ENCODE measurements around the gene KPNA4. TPM values are rescaled to one million over a fixed set of nuclear protein-coding genes. Genes with fewer than 3 reads are reported as not detected.

KPNA4 gene
- total and polyA plus RNA-seq, 2 donors (not counting 3 experiments of a cell fraction or from before 2014, with no cell fraction given) = 12.2 to 70.1 TPM

DNA sequence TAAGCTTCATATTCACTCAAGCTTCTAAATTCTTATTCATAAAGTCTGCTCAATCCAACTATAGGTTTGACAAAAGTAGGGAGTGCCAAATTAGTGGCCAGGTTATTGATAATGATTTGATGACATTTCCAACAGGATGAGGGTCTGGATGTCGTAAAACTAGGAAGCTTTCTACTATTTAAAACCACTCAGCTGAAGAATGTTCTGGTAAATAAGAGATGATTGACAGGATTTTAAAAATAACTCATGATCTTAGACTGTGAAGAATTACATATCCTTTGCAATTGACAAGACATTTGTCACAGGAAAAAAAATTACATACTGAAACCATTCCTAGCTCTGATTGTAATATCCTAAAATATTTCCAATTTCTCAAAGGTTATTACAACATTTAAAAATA lies 100.4 kb downstream of the KPNA4 start:
- H3K4me3 ChIP-seq (replicated peaks in 1 of 3; ENCODE audit: insufficient read depth in 1 of 3, low read depth in 1 of 3, low read length in 3 of 3) = no peak overlapping the region
- POLR2A ChIA-PET = no interaction called here
- no peak overlapping the region for H2AFZ ChIP-seq (ENCODE audit: low read depth, low read length)

DNA sequence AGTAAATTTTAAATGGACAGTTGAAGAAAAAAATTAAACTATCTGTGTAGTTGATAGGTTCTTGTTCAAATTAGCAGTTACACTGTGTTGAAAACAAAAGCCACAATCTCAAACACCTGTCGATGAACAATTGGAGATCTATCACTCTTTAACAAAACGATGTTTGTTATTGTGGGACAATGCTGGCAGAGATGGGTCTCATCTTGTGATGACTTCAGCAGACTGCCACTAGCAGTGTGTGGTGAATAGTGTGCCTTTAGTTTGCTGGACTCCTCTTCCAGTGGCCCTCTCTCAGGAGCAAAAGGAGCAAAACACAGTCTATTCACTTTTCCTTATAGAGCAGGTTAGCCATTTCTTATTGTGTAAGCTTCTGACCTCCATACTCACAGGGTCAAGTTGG lies 101.0 kb downstream of the KPNA4 start:
- H2AFZ ChIP-seq (ENCODE audit: low read depth, low read length) = no peak overlapping the region
- dilution Hi-C loops (cut with MboI; ENCODE audit: extremely low pct_ligation_motif_present, low sequenced_read_pairs) (no loop called here), intact Hi-C loops (cut with micrococcal nuclease) (no loop called here)
- BruUV-seq (replicated peaks) = no TSS peak
- H3K79me2 ChIP-seq (ENCODE audit: control insufficient read depth, insufficient read depth, low read length) = no peaks in the 10 kb centered on the region
- H3K4me1 ChIP-seq (ENCODE audit: control insufficient read depth, extremely low read depth, insufficient read depth, low read length) = no peaks in the 10 kb centered on the region
- POLR2A ChIA-PET = no interaction called here
- no peak overlapping the region for H3K9ac ChIP-seq (replicated peaks; ENCODE audit: extremely low read depth, insufficient read depth, low read length)
- CTCF ChIA-PET = interaction anchor here (1.0 to 1.2 kb wide), 2 partner anchors 9 to 13 kb away, joined by 3 to 7 read pairs; no protein-coding TSS in a partner anchor
- no peak overlapping the region for H3K4me3 ChIP-seq (replicated peaks in 1 of 3; ENCODE audit: insufficient read depth in 1 of 3, low read depth in 1 of 3, low read length in 3 of 3)
- H3K4me2 ChIP-seq (ENCODE audit: insufficient read depth, low read length) = no peak overlapping the region
- H3K9me3 ChIP-seq (replicated peaks; ENCODE audit: control insufficient read depth, insufficient read depth, low read length) = no peaks in the 10 kb centered on the region
- no peaks in the 10 kb centered on the region for H3K36me3 ChIP-seq (ENCODE audit: control insufficient read depth in 2 of 2, extremely low read depth in 1 of 2, insufficient read depth in 2 of 2, low read length in 2 of 2)
- H3K27ac ChIP-seq (ENCODE audit: insufficient read depth, low read depth, low read length) = no peak overlapping the region
- FAIRE-seq (peak; percentile 40), DNase-seq (ENCODE audit: low read depth, low spot score) (no peak)
- TF ChIP-seq MYC (IDR thresholded peaks at IDR 0.05; ENCODE audit: low read depth, low read length) (no peak), JUN (IDR thresholded peaks at IDR 0.05; ENCODE audit: borderline replicate concordance, insufficient read depth, insufficient read length, low read depth) (no peak), POLR2A (IDR thresholded peaks at IDR 0.05; ENCODE audit: low read depth, low read length) (no peak), FOS (IDR thresholded peaks at IDR 0.05; ENCODE audit: borderline replicate concordance, insufficient read depth, low read length) (no peak), POLR2AphosphoS5 (IDR thresholded peaks at IDR 0.05; ENCODE audit: insufficient read depth, low read depth, low read length) (no peak)
- TF ChIP-seq, protein P1, sequence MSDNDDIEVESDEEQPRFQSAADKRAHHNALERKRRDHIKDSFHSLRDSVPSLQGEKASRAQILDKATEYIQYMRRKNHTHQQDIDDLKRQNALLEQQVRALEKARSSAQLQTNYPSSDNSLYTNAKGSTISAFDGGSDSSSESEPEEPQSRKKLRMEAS (IDR thresholded peaks at IDR 0.05; ENCODE audit: insufficient read depth, insufficient read length) = no peak
- no peaks in the 10 kb centered on the region for H4K20me1 ChIP-seq (replicated peaks; ENCODE audit: control insufficient read depth, extremely low read depth, insufficient read depth, low read length)
- peaks cover 14 to 20% of the 10 kb centered on the region in 2 experiments for H3K27me3 ChIP-seq (ENCODE audit: control insufficient read depth in 2 of 2, insufficient read depth in 2 of 2, low read length in 2 of 2)
- no peaks in the 10 kb centered on the region for H3K9me1 ChIP-seq (replicated peaks; ENCODE audit: control insufficient read depth, extremely low read depth, insufficient read depth, low read length)

More for the DNA sequence above, 100.4 kb downstream of the KPNA4 start:
- no peaks in the 10 kb centered on the region for H4K20me1 ChIP-seq (replicated peaks; ENCODE audit: control insufficient read depth, extremely low read depth, insufficient read depth, low read length)
- no peaks in the 10 kb centered on the region for H3K4me1 ChIP-seq (ENCODE audit: control insufficient read depth, extremely low read depth, insufficient read depth, low read length)
- BruUV-seq (replicated peaks) = no TSS peak
- peaks cover 12 to 20% of the 10 kb centered on the region in 2 experiments for H3K27me3 ChIP-seq (ENCODE audit: control insufficient read depth in 2 of 2, insufficient read depth in 2 of 2, low read length in 2 of 2)
- no peak overlapping the region for H3K27ac ChIP-seq (ENCODE audit: insufficient read depth, low read depth, low read length)
- CTCF ChIA-PET = interaction anchor here (0.9 to 1.2 kb wide), 4 partner anchors 10 to 22 kb away, joined by 3 to 7 read pairs (median 3); no protein-coding TSS in a partner anchor
- intact Hi-C loops (cut with micrococcal nuclease) (no loop called here), dilution Hi-C loops (cut with MboI; ENCODE audit: extremely low pct_ligation_motif_present, low sequenced_read_pairs) (no loop called here)
- no peak for DNase-seq (ENCODE audit: low read depth, low spot score)
- no peak for FAIRE-seq
- H3K79me2 ChIP-seq (ENCODE audit: control insufficient read depth, insufficient read depth, low read length) = no peaks in the 10 kb centered on the region
- no peaks in the 10 kb centered on the region for H3K36me3 ChIP-seq (ENCODE audit: control insufficient read depth in 2 of 2, extremely low read depth in 1 of 2, insufficient read depth in 2 of 2, low read length in 2 of 2)
- TF ChIP-seq POLR2A (IDR thresholded peaks at IDR 0.05; ENCODE audit: low read depth, low read length) (no peak), POLR2AphosphoS5 (IDR thresholded peaks at IDR 0.05; ENCODE audit: insufficient read depth, low read depth, low read length) (no peak), MYC (IDR thresholded peaks at IDR 0.05; ENCODE audit: low read depth, low read length) (no peak), JUN (IDR thresholded peaks at IDR 0.05; ENCODE audit: borderline replicate concordance, insufficient read depth, insufficient read length, low read depth) (no peak), GATA2 (IDR thresholded peaks at IDR 0.05; ENCODE audit: insufficient read depth, insufficient read length, low read depth, low read length) (no peak), FOS (IDR thresholded peaks at IDR 0.05; ENCODE audit: borderline replicate concordance, insufficient read depth, low read length) (no peak)
- TF ChIP-seq, protein P2, sequence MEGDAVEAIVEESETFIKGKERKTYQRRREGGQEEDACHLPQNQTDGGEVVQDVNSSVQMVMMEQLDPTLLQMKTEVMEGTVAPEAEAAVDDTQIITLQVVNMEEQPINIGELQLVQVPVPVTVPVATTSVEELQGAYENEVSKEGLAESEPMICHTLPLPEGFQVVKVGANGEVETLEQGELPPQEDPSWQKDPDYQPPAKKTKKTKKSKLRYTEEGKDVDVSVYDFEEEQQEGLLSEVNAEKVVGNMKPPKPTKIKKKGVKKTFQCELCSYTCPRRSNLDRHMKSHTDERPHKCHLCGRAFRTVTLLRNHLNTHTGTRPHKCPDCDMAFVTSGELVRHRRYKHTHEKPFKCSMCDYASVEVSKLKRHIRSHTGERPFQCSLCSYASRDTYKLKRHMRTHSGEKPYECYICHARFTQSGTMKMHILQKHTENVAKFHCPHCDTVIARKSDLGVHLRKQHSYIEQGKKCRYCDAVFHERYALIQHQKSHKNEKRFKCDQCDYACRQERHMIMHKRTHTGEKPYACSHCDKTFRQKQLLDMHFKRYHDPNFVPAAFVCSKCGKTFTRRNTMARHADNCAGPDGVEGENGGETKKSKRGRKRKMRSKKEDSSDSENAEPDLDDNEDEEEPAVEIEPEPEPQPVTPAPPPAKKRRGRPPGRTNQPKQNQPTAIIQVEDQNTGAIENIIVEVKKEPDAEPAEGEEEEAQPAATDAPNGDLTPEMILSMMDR (IDR thresholded peaks at IDR 0.05; ENCODE audit: extremely low read depth in 1 of 2, insufficient read depth in 1 of 2, low read depth in 1 of 2, low read length in 2 of 2) = no peak
- H3K4me2 ChIP-seq (ENCODE audit: insufficient read depth, low read length) = no peak overlapping the region
- H3K9ac ChIP-seq (replicated peaks; ENCODE audit: extremely low read depth, insufficient read depth, low read length) = no peak overlapping the region
- H3K9me1 ChIP-seq (replicated peaks; ENCODE audit: control insufficient read depth, extremely low read depth, insufficient read depth, low read length) = no peaks in the 10 kb centered on the region
- H3K9me3 ChIP-seq (replicated peaks; ENCODE audit: control insufficient read depth, insufficient read depth, low read length) = no peaks in the 10 kb centered on the region
